ENCODE data around the gene GRIN2D. TPM values are rescaled to one million over a fixed set of nuclear protein-coding genes. Genes with fewer than 3 reads are reported as not detected.
A peak's percentile ranks its signal among the peaks of the same experiment; 100 is the strongest.

Gene GRIN2D
- total RNA-seq, 4 donors from 2014 or later = 0.27 to 0.47 TPM; not detected in 2

GRCh38 chr19:48364598-48365348, 28.7 kb upstream of the GRIN2D start:
- H3K27me3 ChIP-seq = no peaks in the 10 kb centered on the region
- peaks cover 0 to 7% (median 3%) of the 10 kb centered on the region in 4 donors for H3K4me1 ChIP-seq
- H3K27ac ChIP-seq = peak overlapping the region; percentile 87 to 97 (median 93)
- TF ChIP-seq POLR2A (IDR thresholded peaks at IDR 0.05) (no peak), CTCF (IDR thresholded peaks at IDR 0.05) (peak in 1 of 6 experiments; percentile 14)
- no peak for DNase-seq
- H3K36me3 ChIP-seq = peaks cover 0 to 3% (median 0%) of the 10 kb centered on the region in 3 donors
- peak overlapping the region; percentile 39 to 61 (median 54) for H3K4me3 ChIP-seq
- H3K9me3 ChIP-seq = no peaks in the 10 kb centered on the region

- Histone ChIP-seq H3K27me3 (no peaks in the 10 kb centered on the region), H3K9me3 (no peaks in the 10 kb centered on the region), H3K4me1 (peaks cover 0 to 7% (median 3%) of the 10 kb centered on the region in 4 donors), H3K36me3 (no peaks in the 10 kb centered on the region), H3K4me3 (no peak overlapping the region), H3K27ac (no peak overlapping the region)
- TF ChIP-seq CTCF (IDR thresholded peaks at IDR 0.05) (no peak), POLR2A (IDR thresholded peaks at IDR 0.05) (no peak)
- DNase-seq = no peak
Measured at GRCh38 chr19:48365602-48366001, 27.9 kb upstream of the GRIN2D start.

DNA sequence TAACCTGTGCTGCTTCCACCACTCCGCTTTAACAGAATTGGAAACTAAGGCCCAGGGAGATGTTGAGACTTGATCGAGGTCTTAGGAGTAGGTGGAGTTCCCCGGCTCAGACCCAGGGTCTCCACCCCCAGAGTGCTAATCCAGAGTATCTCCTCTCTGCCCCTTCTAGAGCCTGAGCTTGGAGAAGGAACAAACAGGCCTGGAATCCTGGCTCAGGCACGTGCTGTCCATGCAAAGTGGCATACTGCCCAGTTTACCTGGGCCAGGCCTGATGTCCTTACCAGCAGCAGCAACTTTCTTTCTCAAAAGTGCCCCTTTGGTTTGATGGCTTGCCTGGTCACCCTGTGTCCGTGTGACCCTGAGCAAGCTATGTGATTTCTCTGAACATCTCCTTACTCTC, 25.6 kb upstream of the GRIN2D start:
- Histone ChIP-seq H3K27me3 (no peaks in the 10 kb centered on the region), H3K9me3 (no peaks in the 10 kb centered on the region), H3K4me1 (peaks cover 0 to 7% (median 3%) of the 10 kb centered on the region in 4 donors), H3K27ac (peak overlapping the region in 1 of 4 donors; percentile 48), H3K4me3 (no peak overlapping the region), H3K36me3 (no peaks in the 10 kb centered on the region)
- TF ChIP-seq CTCF (IDR thresholded peaks at IDR 0.05) = no peak
- no peak for TF ChIP-seq POLR2A (IDR thresholded peaks at IDR 0.05)
- no peak for DNase-seq

DNA sequence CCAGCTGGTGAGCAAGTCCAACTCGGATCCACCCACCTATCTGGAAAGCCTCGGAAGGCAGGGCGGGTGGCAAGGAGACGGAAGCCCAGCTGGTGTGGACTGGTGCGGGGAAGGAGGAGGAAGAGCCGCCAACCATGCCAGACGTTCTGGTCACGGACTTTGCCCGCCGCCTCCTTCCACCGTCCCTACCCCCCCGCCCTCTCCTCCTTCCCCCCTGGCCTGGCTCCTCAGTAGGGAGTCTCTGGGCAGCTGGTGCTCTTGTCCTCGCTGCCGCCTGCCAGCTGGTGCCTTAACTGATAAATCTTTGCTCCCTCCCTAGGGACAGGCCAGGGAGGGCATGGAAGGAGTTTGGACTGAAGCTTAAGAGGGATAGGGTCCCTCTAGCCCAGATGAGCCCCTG, 24.5 kb upstream of the GRIN2D start:
- no peaks in the 10 kb centered on the region for H3K9me3 ChIP-seq
- H3K36me3 ChIP-seq = no peaks in the 10 kb centered on the region
- peaks cover 0 to 7% (median 3%) of the 10 kb centered on the region in 4 donors for H3K4me1 ChIP-seq
- DNase-seq = peak in 2 of 3 donors; percentile 76 to 89
- peak overlapping the region in 2 of 4 donors; percentile 17 to 56 for H3K27ac ChIP-seq
- no peak overlapping the region for H3K4me3 ChIP-seq
- no peaks in the 10 kb centered on the region for H3K27me3 ChIP-seq
- no peak for TF ChIP-seq CTCF (IDR thresholded peaks at IDR 0.05)
- no peak for TF ChIP-seq POLR2A (IDR thresholded peaks at IDR 0.05)

GRCh38 chr19:48370955-48371354, 22.5 kb upstream of the GRIN2D start:
- DNase-seq = no peak
- TF ChIP-seq POLR2A (IDR thresholded peaks at IDR 0.05) (no peak), CTCF (IDR thresholded peaks at IDR 0.05) (no peak)

More at GRCh38 chr19:48370955-48371354, 22.5 kb upstream of the GRIN2D start:
- Histone ChIP-seq H3K27me3 (no peaks in the 10 kb centered on the region), H3K4me1 (peaks cover 0 to 7% (median 0%) of the 10 kb centered on the region in 4 donors), H3K9me3 (no peaks in the 10 kb centered on the region), H3K27ac (no peak overlapping the region), H3K36me3 (no peaks in the 10 kb centered on the region), H3K4me3 (no peak overlapping the region)

Data from Peyer's patch (tissue), 4 donors.